Neural cell (in vitro differentiated cells): ENCODE results near the gene ISCU. TPM values are rescaled to one million over a fixed set of nuclear protein-coding genes. Genes with fewer than 3 reads are reported as not detected.

ENCODE experiments used
- H2AFZ ChIP-seq: fragments of 200-600, 300-800 bp; sonication (generic), shearing (Covaris generic); 2 replicates; pipeline ENCODE4 v1.6.0; 2014; ENCODE audit warnings: low read depth, mild to moderate bottlenecking, antibody characterized with exemption, low read length, moderate library complexity
- H3F3A ChIP-seq: fragments of 200-600 bp; shearing (Covaris generic); 2 replicates; pipeline ENCODE4 v1.6.1; 2016; ENCODE audit warnings: mild to moderate bottlenecking, moderate library complexity, mixed read lengths, antibody characterized with exemption, low read length; ENCODE audit not compliant: insufficient read depth, poor library complexity, severe bottlenecking
- H3K27ac ChIP-seq: fragments of 200-600, 300-800 bp; sonication (generic), shearing (Covaris generic); 2 replicates; pipeline ENCODE4 v1.5.1; 2014; ENCODE audit warnings: mild to moderate bottlenecking, low read length, moderate library complexity
- H3K27me3 ChIP-seq: fragments of 300-800, 200-600 bp; sonication (generic), shearing (Covaris generic); 2 replicates; pipeline ENCODE4 v1.6.0; 2014; ENCODE audit warnings: mild to moderate bottlenecking, low read depth, low read length, moderate library complexity; ENCODE audit not compliant: insufficient read depth
- H3K36me3 ChIP-seq: fragments of 300-800, 200-600 bp; sonication (generic), shearing (Covaris generic); 2 replicates; pipeline ENCODE4 v1.5.1; 2014; ENCODE audit warnings: mild to moderate bottlenecking, antibody characterized with exemption, low read length, moderate library complexity; ENCODE audit not compliant: insufficient read depth
- H3K4me2 ChIP-seq: fragments of 300-800, 200-600 bp; sonication (generic), shearing (Covaris generic); 2 replicates; pipeline ENCODE4 v1.6.0; 2014; ENCODE audit warnings: mild to moderate bottlenecking, low read length
- H3K4me3 ChIP-seq: fragments of 300-800, 200-600 bp; sonication (generic), shearing (Covaris generic); 2 replicates; pipeline ENCODE4 v1.5.1; 2014; ENCODE audit warnings: mild to moderate bottlenecking, low read length, moderate library complexity
- H3K79me2 ChIP-seq: fragments of 200-600 bp; shearing (Covaris generic); replicated peaks from 2 replicates; pipeline ENCODE4 v1.6.0; 2014; ENCODE audit warnings: mild to moderate bottlenecking, low read length, moderate library complexity; ENCODE audit not compliant: insufficient read depth
- H3K9ac ChIP-seq: fragments of 300-800, 200-600 bp; sonication (generic), shearing (Covaris generic); 2 replicates; pipeline ENCODE4 v1.6.1; 2016; ENCODE audit warnings: mild to moderate bottlenecking, low read length, mixed read lengths
- H3K9me2 ChIP-seq: fragments of 200-600 bp; shearing (Covaris generic); 2 replicates; pipeline ENCODE4 v1.6.1; 2016; ENCODE audit warnings: mild to moderate bottlenecking, low read length, mixed read lengths; ENCODE audit not compliant: insufficient read depth
- H3K9me3 ChIP-seq: fragments of 200-600, 300-800 bp; sonication (generic), shearing (Covaris generic); 2 replicates; pipeline ENCODE4 v1.6.1; 2016; ENCODE audit warnings: mild to moderate bottlenecking, mixed run types, low read length, moderate library complexity, mixed read lengths
- H4K20me1 ChIP-seq: fragments of 200-600 bp; shearing (Covaris generic); 2 replicates; pipeline ENCODE4 v1.6.1; 2016; ENCODE audit warnings: mild to moderate bottlenecking, mixed run types; ENCODE audit not compliant: insufficient read depth
- EP300 ChIP-seq: fragments of 450-650 bp; conservative IDR thresholded peaks from 2 replicates; pipeline ENCODE4 v1.6.1; 2014; ENCODE audit warnings: antibody characterized with exemption, mild to moderate bottlenecking, moderate library complexity; ENCODE audit not compliant: poor library complexity, severe bottlenecking
- EZH2 ChIP-seq: fragments of 200-600, 300-800 bp; shearing (Covaris generic), sonication (generic); IDR thresholded peaks from 2 replicates; pipeline ENCODE4 v1.6.1; 2014; ENCODE audit warnings: antibody characterized with exemption, low read length, borderline replicate concordance, mild to moderate bottlenecking; ENCODE audit not compliant: insufficient read depth, poor library complexity, severe bottlenecking
- MXI1 ChIP-seq: fragments of 450-650 bp; conservative IDR thresholded peaks from 2 replicates; pipeline ENCODE4 v1.6.1; 2014; ENCODE audit warnings: antibody characterized with exemption, mild to moderate bottlenecking; ENCODE audit not compliant: poor library complexity, severe bottlenecking
- POLR2AphosphoS5 ChIP-seq: IDR thresholded peaks from 2 replicates; pipeline ENCODE4 v1.6.1; 2012
- RAD21 ChIP-seq: fragments of 450-650 bp; conservative IDR thresholded peaks from 2 replicates; pipeline ENCODE4 v1.6.1; 2014; ENCODE audit warnings: antibody characterized with exemption, mild to moderate bottlenecking, moderate library complexity
- SMC3 ChIP-seq: fragments of 450-650 bp; conservative IDR thresholded peaks from 2 replicates; pipeline ENCODE4 v1.6.1; 2014; ENCODE audit warnings: antibody characterized with exemption, mild to moderate bottlenecking, moderate library complexity; ENCODE audit not compliant: poor library complexity
- TAF1 ChIP-seq: IDR thresholded peaks from 2 replicates; pipeline ENCODE4 v1.6.1; 2012; ENCODE audit warnings: low read depth
- polyA plus RNA-seq: library from polyadenylated mRNA; depleted of rRNA; stranded (reverse); fragments of >200 nt; gene quantifications from 2 replicates; pipeline ENCODE4 v1.2.3, GENCODE V29; 2014
- TF ChIP-seq, protein P1 (sequence below): IDR thresholded peaks from 2 replicates; pipeline ENCODE4 v1.6.1; 2012; ENCODE audit warnings: borderline replicate concordance
- TF ChIP-seq, protein P2 (sequence below): fragments of 450-650 bp; IDR thresholded peaks from 2 replicates; pipeline ENCODE4 v1.5.1; 2014; ENCODE audit warnings: antibody characterized with exemption, mild to moderate bottlenecking, moderate library complexity; ENCODE audit not compliant: poor library complexity, severe bottlenecking

Gene ISCU
- polyA plus RNA-seq, 1 donor from 2014 or later = 164 TPM

DNA sequence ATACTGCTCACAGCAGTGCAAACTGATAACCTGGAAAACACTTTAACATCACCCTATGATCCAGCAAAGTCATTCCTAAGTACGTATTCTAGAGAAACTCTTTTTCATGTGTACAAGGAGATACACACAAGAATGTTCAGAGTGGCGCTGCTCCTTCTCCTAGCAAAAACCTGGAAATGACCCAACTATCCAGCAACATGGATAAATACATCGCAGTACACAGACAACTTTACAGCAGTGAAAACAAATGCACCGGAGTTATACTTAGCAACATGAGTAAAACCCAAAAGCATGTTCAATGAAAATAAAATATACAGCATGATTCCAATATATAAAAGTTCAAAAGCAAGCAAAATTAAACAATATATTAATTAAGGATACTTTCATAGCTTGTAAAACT lies 20.1 kb upstream of the ISCU start:
- Histone ChIP-seq H3K4me2 (no peak overlapping the region), H2AFZ (no peak overlapping the region), H4K20me1 (peaks cover 3% of the 10 kb centered on the region), H3K27ac (no peak overlapping the region), H3K4me3 (no peak overlapping the region), H3K9ac (no peak overlapping the region), H3F3A (no peaks in the 10 kb centered on the region), H3K9me3 (no peaks in the 10 kb centered on the region), H3K36me3 (no peaks in the 10 kb centered on the region), H3K9me2 (no peaks in the 10 kb centered on the region), H3K79me2 (peaks cover 5% of the 10 kb centered on the region), H3K27me3 (no peaks in the 10 kb centered on the region)
- no peak for TF ChIP-seq EZH2
- TF ChIP-seq SMC3 = no peak

DNA sequence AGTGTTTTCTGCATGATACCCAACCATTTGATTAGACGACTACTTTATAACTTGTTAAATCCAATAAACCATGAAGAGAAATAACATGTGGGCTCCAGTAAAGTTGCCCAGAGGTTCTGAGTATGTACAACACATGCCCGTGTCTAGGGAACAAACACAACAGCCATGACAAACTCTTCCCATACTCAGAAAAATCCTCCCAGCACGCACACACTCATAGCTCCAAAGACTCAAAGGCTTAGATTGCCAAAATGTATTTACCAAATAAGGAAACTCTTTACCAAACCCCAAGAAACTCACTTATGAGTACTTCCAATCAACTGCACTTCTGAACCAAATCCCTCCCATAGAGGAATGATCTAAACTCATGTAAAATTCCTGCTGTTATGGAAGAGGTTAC lies 18.7 kb upstream of the ISCU start:
- Histone ChIP-seq H3K36me3 (no peaks in the 10 kb centered on the region), H3K4me3 (no peak overlapping the region), H3K9me3 (no peaks in the 10 kb centered on the region), H3F3A (no peaks in the 10 kb centered on the region), H3K9ac (no peak overlapping the region), H3K27me3 (no peaks in the 10 kb centered on the region), H3K79me2 (peaks cover 10% of the 10 kb centered on the region), H3K4me2 (no peak overlapping the region), H3K27ac (no peak overlapping the region), H2AFZ (no peak overlapping the region), H3K9me2 (no peaks in the 10 kb centered on the region), H4K20me1 (peaks cover 3% of the 10 kb centered on the region)
- no peak for TF ChIP-seq TAF1
- no peak for TF ChIP-seq MXI1
- no peak for TF ChIP-seq POLR2AphosphoS5
- TF ChIP-seq, protein P1, sequence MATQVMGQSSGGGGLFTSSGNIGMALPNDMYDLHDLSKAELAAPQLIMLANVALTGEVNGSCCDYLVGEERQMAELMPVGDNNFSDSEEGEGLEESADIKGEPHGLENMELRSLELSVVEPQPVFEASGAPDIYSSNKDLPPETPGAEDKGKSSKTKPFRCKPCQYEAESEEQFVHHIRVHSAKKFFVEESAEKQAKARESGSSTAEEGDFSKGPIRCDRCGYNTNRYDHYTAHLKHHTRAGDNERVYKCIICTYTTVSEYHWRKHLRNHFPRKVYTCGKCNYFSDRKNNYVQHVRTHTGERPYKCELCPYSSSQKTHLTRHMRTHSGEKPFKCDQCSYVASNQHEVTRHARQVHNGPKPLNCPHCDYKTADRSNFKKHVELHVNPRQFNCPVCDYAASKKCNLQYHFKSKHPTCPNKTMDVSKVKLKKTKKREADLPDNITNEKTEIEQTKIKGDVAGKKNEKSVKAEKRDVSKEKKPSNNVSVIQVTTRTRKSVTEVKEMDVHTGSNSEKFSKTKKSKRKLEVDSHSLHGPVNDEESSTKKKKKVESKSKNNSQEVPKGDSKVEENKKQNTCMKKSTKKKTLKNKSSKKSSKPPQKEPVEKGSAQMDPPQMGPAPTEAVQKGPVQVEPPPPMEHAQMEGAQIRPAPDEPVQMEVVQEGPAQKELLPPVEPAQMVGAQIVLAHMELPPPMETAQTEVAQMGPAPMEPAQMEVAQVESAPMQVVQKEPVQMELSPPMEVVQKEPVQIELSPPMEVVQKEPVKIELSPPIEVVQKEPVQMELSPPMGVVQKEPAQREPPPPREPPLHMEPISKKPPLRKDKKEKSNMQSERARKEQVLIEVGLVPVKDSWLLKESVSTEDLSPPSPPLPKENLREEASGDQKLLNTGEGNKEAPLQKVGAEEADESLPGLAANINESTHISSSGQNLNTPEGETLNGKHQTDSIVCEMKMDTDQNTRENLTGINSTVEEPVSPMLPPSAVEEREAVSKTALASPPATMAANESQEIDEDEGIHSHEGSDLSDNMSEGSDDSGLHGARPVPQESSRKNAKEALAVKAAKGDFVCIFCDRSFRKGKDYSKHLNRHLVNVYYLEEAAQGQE = no peak
- TF ChIP-seq SMC3 = no peak
- no peak for TF ChIP-seq RAD21
- no peak for TF ChIP-seq EZH2
- no peak for TF ChIP-seq EP300
- TF ChIP-seq, protein P2, sequence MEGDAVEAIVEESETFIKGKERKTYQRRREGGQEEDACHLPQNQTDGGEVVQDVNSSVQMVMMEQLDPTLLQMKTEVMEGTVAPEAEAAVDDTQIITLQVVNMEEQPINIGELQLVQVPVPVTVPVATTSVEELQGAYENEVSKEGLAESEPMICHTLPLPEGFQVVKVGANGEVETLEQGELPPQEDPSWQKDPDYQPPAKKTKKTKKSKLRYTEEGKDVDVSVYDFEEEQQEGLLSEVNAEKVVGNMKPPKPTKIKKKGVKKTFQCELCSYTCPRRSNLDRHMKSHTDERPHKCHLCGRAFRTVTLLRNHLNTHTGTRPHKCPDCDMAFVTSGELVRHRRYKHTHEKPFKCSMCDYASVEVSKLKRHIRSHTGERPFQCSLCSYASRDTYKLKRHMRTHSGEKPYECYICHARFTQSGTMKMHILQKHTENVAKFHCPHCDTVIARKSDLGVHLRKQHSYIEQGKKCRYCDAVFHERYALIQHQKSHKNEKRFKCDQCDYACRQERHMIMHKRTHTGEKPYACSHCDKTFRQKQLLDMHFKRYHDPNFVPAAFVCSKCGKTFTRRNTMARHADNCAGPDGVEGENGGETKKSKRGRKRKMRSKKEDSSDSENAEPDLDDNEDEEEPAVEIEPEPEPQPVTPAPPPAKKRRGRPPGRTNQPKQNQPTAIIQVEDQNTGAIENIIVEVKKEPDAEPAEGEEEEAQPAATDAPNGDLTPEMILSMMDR = no peak

DNA sequence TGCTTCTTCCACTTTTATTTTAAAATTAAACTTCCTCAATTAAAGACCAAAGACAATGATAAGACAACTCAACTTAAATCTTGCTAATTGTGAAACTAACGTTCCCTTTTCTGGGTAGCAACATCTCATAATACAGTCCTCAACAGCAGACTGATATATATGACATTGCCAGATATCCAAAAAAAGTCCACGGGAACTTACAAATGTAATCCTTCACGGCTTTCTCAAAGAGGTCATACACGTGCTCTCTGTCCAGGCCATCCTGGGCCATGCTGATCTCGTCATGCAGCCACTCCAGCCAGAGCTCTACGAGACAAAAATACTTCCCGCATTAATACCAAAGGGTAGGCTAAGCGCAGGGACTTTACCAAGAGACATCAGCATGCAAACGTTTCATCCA lies 14.7 kb upstream of the ISCU start:
- Histone ChIP-seq H3K79me2 (peaks cover 33% of the 10 kb centered on the region), H3K27me3 (no peaks in the 10 kb centered on the region), H3K4me2 (no peak overlapping the region), H3K36me3 (no peaks in the 10 kb centered on the region), H3F3A (no peaks in the 10 kb centered on the region), H4K20me1 (no peaks in the 10 kb centered on the region), H3K27ac (no peak overlapping the region), H3K4me3 (no peak overlapping the region), H3K9me3 (no peaks in the 10 kb centered on the region), H3K9ac (no peak overlapping the region), H3K9me2 (no peaks in the 10 kb centered on the region), H2AFZ (no peak overlapping the region)
- TF ChIP-seq, protein P2 = no peak
- TF ChIP-seq SMC3 (no peak), RAD21 (no peak), TAF1 (no peak), EZH2 (no peak), MXI1 (no peak), POLR2AphosphoS5 (no peak), EP300 (no peak)
- TF ChIP-seq, protein P1 = no peak
